Hepatocyte (in vitro differentiated cells): ENCODE data around the gene LIPE. TPM values are rescaled to one million over a fixed set of nuclear protein-coding genes. Genes with fewer than 3 reads are reported as not detected.

Source experiments
- DNase-seq: peaks from one replicate; pipeline ENCODE4 v3.0.0-alpha.2; 2016; ENCODE audit warnings: low spot score
- H2AFZ ChIP-seq: fragments of 200-600 bp; sonication (generic); 2 replicates; pipeline ENCODE4 v1.6.0; 2016; ENCODE audit warnings: antibody characterized with exemption, mild to moderate bottlenecking
- H3K27ac ChIP-seq: fragments of 200-600 bp; sonication (generic); 2 replicates; pipeline ENCODE4 v1.5.1; 2016; ENCODE audit warnings: mild to moderate bottlenecking
- H3K27me3 ChIP-seq: fragments of 200-600 bp; sonication (generic); 2 replicates; pipeline ENCODE4 v1.6.1; 2016
- H3K36me3 ChIP-seq: fragments of 200-600 bp; sonication (generic); replicated peaks from 2 replicates; pipeline ENCODE4 v1.5.1; 2016; ENCODE audit warnings: low read depth; ENCODE audit not compliant: insufficient read depth
- H3K4me1 ChIP-seq: fragments of 200-600 bp; sonication (generic); 2 replicates; pipeline ENCODE4 v1.5.1; 2016; ENCODE audit warnings: mild to moderate bottlenecking, moderate library complexity; ENCODE audit not compliant: insufficient read depth
- H3K4me2 ChIP-seq: fragments of 200-600 bp; sonication (generic); 2 replicates; pipeline ENCODE4 v1.6.0; 2016
- H3K4me3 ChIP-seq: fragments of 200-600 bp; sonication (generic); 2 replicates; pipeline ENCODE4 v1.5.1; 2016; ENCODE audit warnings: mild to moderate bottlenecking
- H3K79me2 ChIP-seq: fragments of 200-600 bp; sonication (generic); 2 replicates; pipeline ENCODE4 v1.6.0; 2017; ENCODE audit warnings: mild to moderate bottlenecking
- H3K9me2 ChIP-seq: fragments of 200-600 bp; sonication (generic); replicated peaks from 2 replicates; pipeline ENCODE4 v1.6.0; 2017; ENCODE audit warnings: mild to moderate bottlenecking; ENCODE audit not compliant: insufficient read depth
- H3K9me3 ChIP-seq: fragments of 200-600 bp; sonication (generic); 2 replicates; pipeline ENCODE4 v1.5.1; 2016; ENCODE audit warnings: low read depth, mild to moderate bottlenecking
- H4K20me1 ChIP-seq: fragments of 200-600 bp; sonication (generic); 2 replicates; pipeline ENCODE4 v1.6.0; 2016; ENCODE audit warnings: mild to moderate bottlenecking; ENCODE audit not compliant: insufficient read depth, poor library complexity, severe bottlenecking
- EZH2 ChIP-seq: fragments of 200-600 bp; sonication (generic); IDR thresholded peaks from 2 replicates; pipeline ENCODE4 v1.6.1; 2016; ENCODE audit warnings: antibody characterized with exemption, mild to moderate bottlenecking, borderline replicate concordance
- EZH2phosphoT487 ChIP-seq: fragments of 200-600 bp; sonication (generic); IDR thresholded peaks from one replicate; pipeline ENCODE4 v1.6.1; 2018; ENCODE audit warnings: antibody characterized with exemption, mild to moderate bottlenecking, low read depth, moderate library complexity; ENCODE audit not compliant: unreplicated experiment, severe bottlenecking
- WGBS: methylation state at CpG from one replicate; pipeline ENCODE4 v1.1.6; 2016; ENCODE audit warnings: low lambda C conversion rate; ENCODE audit errors: missing lambda C conversion rate; 5-methylcytosine and 5-hydroxymethylcytosine counted together
- polyA plus RNA-seq: library from polyadenylated mRNA; unstranded; fragments of >200 nt; fragmentation: Nextera tagmentation; extraction: Ambion mirVana; gene quantifications from 2 replicates; pipeline ENCODE4 v1.2.1, GENCODE V29; 2016
- total RNA-seq: library from RNA; depleted of rRNA; stranded (reverse); fragments of >200 nt; gene quantifications from 2 replicates; pipeline ENCODE4 v1.2.3, GENCODE V29; 2014
- TF ChIP-seq, protein P1 (sequence below): fragments of 200-600 bp; sonication (generic); IDR thresholded peaks from 2 replicates; pipeline ENCODE4 v1.5.1; 2016; ENCODE audit warnings: antibody characterized with exemption, mild to moderate bottlenecking; ENCODE audit not compliant: poor library complexity

The LIPE gene
- total and polyA plus RNA-seq, 2 experiments from 2014 or later: 6.4 to 7.1 TPM

DNA sequence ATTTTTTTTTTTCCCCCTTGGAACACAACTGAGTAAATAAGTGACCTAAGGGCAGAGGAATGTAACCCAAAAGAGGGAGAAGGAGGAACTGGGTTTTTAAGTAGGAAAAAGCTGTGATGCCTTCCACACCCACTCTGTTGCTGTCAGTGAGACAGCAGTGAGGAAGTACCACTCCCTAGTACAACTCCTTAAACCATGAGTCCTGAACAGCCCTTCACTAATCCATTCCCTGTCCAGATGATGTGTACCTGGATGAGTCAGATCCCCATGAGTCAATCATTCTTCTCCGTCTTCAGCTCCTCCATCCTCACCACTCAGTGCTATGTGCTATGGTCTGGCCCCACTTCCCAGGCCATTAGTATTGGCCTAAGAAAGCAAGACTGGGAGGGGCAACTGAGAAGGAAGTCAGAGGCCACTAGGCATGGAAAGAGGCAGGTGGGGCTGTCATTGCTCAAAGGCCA is 28.5 kb upstream of the LIPE start:
- no peaks in the 10 kb centered on the region for H3K79me2 ChIP-seq
- H2AFZ ChIP-seq: no peak overlapping the region
- no peaks in the 10 kb centered on the region for H3K4me1 ChIP-seq
- WGBS: 50% methylated on average over 1 of the region's 1 CpG
- H3K4me3 ChIP-seq: no peak overlapping the region
- H3K4me2 ChIP-seq: no peak overlapping the region
- no peak for TF ChIP-seq EZH2phosphoT487
- TF ChIP-seq, protein P1, sequence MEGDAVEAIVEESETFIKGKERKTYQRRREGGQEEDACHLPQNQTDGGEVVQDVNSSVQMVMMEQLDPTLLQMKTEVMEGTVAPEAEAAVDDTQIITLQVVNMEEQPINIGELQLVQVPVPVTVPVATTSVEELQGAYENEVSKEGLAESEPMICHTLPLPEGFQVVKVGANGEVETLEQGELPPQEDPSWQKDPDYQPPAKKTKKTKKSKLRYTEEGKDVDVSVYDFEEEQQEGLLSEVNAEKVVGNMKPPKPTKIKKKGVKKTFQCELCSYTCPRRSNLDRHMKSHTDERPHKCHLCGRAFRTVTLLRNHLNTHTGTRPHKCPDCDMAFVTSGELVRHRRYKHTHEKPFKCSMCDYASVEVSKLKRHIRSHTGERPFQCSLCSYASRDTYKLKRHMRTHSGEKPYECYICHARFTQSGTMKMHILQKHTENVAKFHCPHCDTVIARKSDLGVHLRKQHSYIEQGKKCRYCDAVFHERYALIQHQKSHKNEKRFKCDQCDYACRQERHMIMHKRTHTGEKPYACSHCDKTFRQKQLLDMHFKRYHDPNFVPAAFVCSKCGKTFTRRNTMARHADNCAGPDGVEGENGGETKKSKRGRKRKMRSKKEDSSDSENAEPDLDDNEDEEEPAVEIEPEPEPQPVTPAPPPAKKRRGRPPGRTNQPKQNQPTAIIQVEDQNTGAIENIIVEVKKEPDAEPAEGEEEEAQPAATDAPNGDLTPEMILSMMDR: no peak
- TF ChIP-seq EZH2: no peak
- peak; percentile 82 for DNase-seq
- H3K27me3 ChIP-seq: no peaks in the 10 kb centered on the region
- no peaks in the 10 kb centered on the region for H4K20me1 ChIP-seq
- no peaks in the 10 kb centered on the region for H3K36me3 ChIP-seq
- no peaks in the 10 kb centered on the region for H3K9me3 ChIP-seq
- no peaks in the 10 kb centered on the region for H3K9me2 ChIP-seq
- H3K27ac ChIP-seq: peak overlapping the region; percentile 51

DNA sequence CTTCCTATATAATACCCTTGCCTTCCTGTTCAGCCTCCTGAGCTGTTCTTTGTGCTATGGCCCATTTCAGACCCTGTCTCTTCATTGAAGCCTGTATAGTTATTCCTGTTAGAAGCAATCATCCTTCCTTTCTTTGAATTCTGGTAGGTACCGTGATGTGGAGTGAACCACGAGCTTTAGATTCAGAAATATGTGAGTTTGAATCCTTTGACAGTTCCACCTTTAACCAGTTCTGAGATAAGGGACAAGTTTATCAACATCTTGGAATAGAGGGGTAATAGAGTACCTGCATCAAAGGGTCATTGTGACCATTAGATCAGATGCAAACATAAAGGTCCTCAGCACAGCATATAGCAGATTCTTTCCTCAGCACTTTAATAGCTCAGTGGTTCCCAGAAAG is 27.9 kb upstream of the LIPE start:
- Histone ChIP-seq H3K79me2 (no peaks in the 10 kb centered on the region), H3K9me2 (no peaks in the 10 kb centered on the region), H3K36me3 (no peaks in the 10 kb centered on the region), H3K27me3 (no peaks in the 10 kb centered on the region), H3K27ac (peak overlapping the region; percentile 51), H3K4me1 (peaks cover under 1% of the 10 kb centered on the region), H3K4me3 (no peak overlapping the region), H3K4me2 (no peak overlapping the region), H4K20me1 (no peaks in the 10 kb centered on the region), H2AFZ (no peak overlapping the region), H3K9me3 (no peaks in the 10 kb centered on the region)
- 59% methylated on average over 2 of the region's 2 CpGs for WGBS
- no peak for DNase-seq
- TF ChIP-seq, protein P1: no peak
- TF ChIP-seq EZH2: no peak
- no peak for TF ChIP-seq EZH2phosphoT487

GRCh38 chr19:42452590-42452989 is 25.4 kb upstream of the LIPE start:
- no peaks in the 10 kb centered on the region for H3K9me2 ChIP-seq
- DNase-seq: no peak
- H4K20me1 ChIP-seq: no peaks in the 10 kb centered on the region
- H3K79me2 ChIP-seq: no peaks in the 10 kb centered on the region
- no peak overlapping the region for H2AFZ ChIP-seq
- TF ChIP-seq EZH2 (no peak), EZH2phosphoT487 (no peak)
- TF ChIP-seq, protein P1: no peak
- WGBS: 55% methylated on average over 4 of the region's 4 CpGs
- H3K36me3 ChIP-seq: no peaks in the 10 kb centered on the region
- H3K4me1 ChIP-seq: peaks cover 7% of the 10 kb centered on the region
- no peaks in the 10 kb centered on the region for H3K9me3 ChIP-seq
- H3K4me2 ChIP-seq: no peak overlapping the region
- no peak overlapping the region for H3K27ac ChIP-seq
- H3K27me3 ChIP-seq: no peaks in the 10 kb centered on the region
- H3K4me3 ChIP-seq: no peak overlapping the region
